ENCODE data around the gene FAAH. TPM values are rescaled to one million over a fixed set of nuclear protein-coding genes. Genes with fewer than 3 reads are reported as not detected.

FAAH gene
- polyA plus RNA-seq, 1 of the 3 experiments (the other 2 are of a cell fraction) = 1.2 TPM

- POLR2A ChIA-PET = no interaction called here
- Histone ChIP-seq H3K4me3 (ENCODE audit: low read depth in 2 of 2, low read length in 1 of 2) (no peak overlapping the region), H3K4me2 (no peak overlapping the region), H3F3A (replicated peaks; ENCODE audit: insufficient read depth) (no peaks in the 10 kb centered on the region), H3K9me2 (no peaks in the 10 kb centered on the region), H3K36me3 (replicated peaks in 1 of 2; ENCODE audit: control insufficient read depth in 1 of 2, insufficient read depth in 2 of 2, low read length in 1 of 2) (no peaks in the 10 kb centered on the region), H3K79me2 (ENCODE audit: insufficient read depth) (no peaks in the 10 kb centered on the region), H3K9me3 (no peaks in the 10 kb centered on the region), H2AFZ (ENCODE audit: low read depth) (no peak overlapping the region), H3K9ac (no peak overlapping the region), H3K27ac (ENCODE audit: low read depth in 2 of 2, low read length in 1 of 2) (no peak overlapping the region), H3K27me3 (ENCODE audit: insufficient read depth) (peaks cover 9% of the 10 kb centered on the region), H4K20me1 (ENCODE audit: insufficient read depth) (no peaks in the 10 kb centered on the region), H3K4me1 (ENCODE audit: control insufficient read depth in 1 of 2, insufficient read depth in 2 of 2, low read depth in 1 of 2, low read length in 1 of 2) (no peaks in the 10 kb centered on the region)
- 67% methylated on average over 11 of the region's 16 CpGs for WGBS (ENCODE audit: low lambda C conversion rate)
- CTCF ChIA-PET = interaction anchor here (1.0 to 1.9 kb wide), 5 partner anchors 19 to 104 kb away, joined by 3 to 10 read pairs (median 3); no protein-coding TSS in a partner anchor
- DNase-seq = no peak
- no peak for TF ChIP-seq REST (IDR thresholded peaks at IDR 0.05; ENCODE audit: low read depth, low read length)
- no peak for TF ChIP-seq MXI1 (IDR thresholded peaks at IDR 0.05; ENCODE audit: low read depth, low read length)
- TF ChIP-seq USF2 (IDR thresholded peaks at IDR 0.05; ENCODE audit: borderline replicate concordance, low read depth, low read length) = no peak
- no peak for TF ChIP-seq FOSL2 (IDR thresholded peaks at IDR 0.05; ENCODE audit: borderline replicate concordance, low read depth)
Measured at GRCh38 chr1:46423574-46424240, 29.6 kb downstream of the FAAH start.

GRCh38 chr1:46424730-46425129 lies 30.6 kb downstream of the FAAH start:
- Histone ChIP-seq H3K27me3 (ENCODE audit: insufficient read depth) (peaks cover 9% of the 10 kb centered on the region), H2AFZ (ENCODE audit: low read depth) (no peak overlapping the region), H4K20me1 (ENCODE audit: insufficient read depth) (no peaks in the 10 kb centered on the region), H3K79me2 (ENCODE audit: insufficient read depth) (no peaks in the 10 kb centered on the region), H3K9ac (no peak overlapping the region), H3K4me3 (ENCODE audit: low read depth in 2 of 2, low read length in 1 of 2) (no peak overlapping the region), H3K27ac (ENCODE audit: low read depth in 2 of 2, low read length in 1 of 2) (no peak overlapping the region), H3K4me1 (ENCODE audit: control insufficient read depth in 1 of 2, insufficient read depth in 2 of 2, low read depth in 1 of 2, low read length in 1 of 2) (no peaks in the 10 kb centered on the region), H3F3A (replicated peaks; ENCODE audit: insufficient read depth) (no peaks in the 10 kb centered on the region), H3K4me2 (no peak overlapping the region), H3K9me3 (no peaks in the 10 kb centered on the region), H3K36me3 (replicated peaks in 1 of 2; ENCODE audit: control insufficient read depth in 1 of 2, insufficient read depth in 2 of 2, low read length in 1 of 2) (no peaks in the 10 kb centered on the region), H3K9me2 (no peaks in the 10 kb centered on the region)
- POLR2A ChIA-PET = no interaction called here
- 35% methylated on average over 4 of the region's 4 CpGs for WGBS (ENCODE audit: low lambda C conversion rate)
- TF ChIP-seq POLR2AphosphoS5 (IDR thresholded peaks at IDR 0.05; ENCODE audit: low read depth, low read length) (no peak), NFIC (IDR thresholded peaks at IDR 0.05; ENCODE audit: borderline replicate concordance) (no peak)
- CTCF ChIA-PET = interaction anchor here (1.0 to 1.9 kb wide), 5 partner anchors 11 to 108 kb away, joined by 3 to 10 read pairs (median 4); no protein-coding TSS in a partner anchor
- DNase-seq = no peak
